HG03135 (cell line): Measurements from ENCODE around the gene PRG2.

Source experiments
- ATAC-seq: cut with Tn5 transposase; IDR thresholded peaks from one replicate; pipeline ENCODE4 v1.9.1; 2021; ENCODE audit warnings: mild to moderate bottlenecking, moderate library complexity; ENCODE audit not compliant: unreplicated experiment

The PRG2 gene

DNA sequence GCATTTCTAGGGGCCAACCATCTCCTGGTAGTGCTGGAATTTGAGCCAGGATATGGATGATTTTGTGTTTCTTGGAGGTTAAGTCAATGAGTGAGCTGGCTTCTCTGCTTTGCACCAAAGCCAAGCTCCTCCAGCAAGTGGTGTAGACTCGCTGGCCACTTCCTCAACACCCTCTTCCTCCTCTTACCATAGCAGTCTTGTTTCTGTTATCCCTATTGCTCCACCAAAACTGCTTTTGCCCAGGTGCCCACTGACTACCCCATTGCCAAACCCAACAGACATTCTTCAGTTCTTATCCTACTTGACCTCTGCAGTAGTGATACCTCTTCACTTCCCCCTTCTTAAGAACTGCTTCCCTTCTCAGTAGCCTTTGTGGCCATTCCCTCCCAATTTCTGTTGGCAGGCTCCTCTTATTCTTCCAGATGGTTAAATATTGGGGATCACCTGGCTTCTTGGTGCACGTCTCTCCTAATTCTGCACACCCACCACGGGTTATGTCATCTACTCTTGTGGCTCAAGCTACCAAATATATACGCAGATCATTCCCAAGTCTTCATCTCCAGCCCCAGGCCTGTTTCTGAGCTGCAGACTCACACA is 7.0 kb upstream of the PRG2 start:
- no peak for ATAC-seq

DNA sequence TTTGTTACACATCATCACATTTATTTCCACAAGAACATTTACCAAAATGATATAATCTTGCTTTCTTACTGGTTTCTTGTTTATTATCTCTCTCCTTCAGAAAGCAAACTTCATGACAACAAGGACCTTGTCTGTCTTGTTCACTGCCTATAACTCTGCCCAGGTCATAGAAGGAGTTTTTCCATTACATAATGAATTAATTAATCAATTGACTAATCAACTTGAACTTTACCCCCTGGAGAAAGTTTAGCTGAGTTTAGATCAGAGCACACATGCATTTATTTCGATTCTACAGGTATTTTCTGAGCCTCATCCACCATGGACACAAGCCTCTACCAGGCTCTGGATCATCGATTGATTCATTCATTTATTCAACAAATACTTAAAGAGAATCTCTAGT is 6.3 kb upstream of the PRG2 start:
- ATAC-seq: no peak

GRCh38 chr11:57395905-57396623 is 5.6 kb upstream of the PRG2 start:
- ATAC-seq: no peak

GRCh38 chr11:57394203-57394965 is 3.9 kb upstream of the PRG2 start:
- no peak for ATAC-seq

DNA sequence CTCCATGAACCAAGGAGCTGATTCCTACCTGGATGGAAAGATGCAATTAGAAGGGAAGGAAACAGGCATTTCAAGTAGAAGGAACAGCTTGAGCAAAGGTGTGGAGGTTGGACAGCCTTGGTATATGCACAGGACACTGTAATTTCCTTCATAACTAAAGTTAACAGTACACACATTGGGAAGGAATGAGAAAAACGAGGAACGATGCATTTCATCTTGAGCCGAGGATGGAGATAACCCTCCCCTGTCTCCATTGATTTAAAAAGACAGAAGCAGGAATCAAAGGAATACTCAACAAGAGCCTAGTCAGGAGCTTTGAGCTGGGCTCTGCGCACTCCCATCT is 2.3 kb upstream of the PRG2 start:
- ATAC-seq: no peak

DNA sequence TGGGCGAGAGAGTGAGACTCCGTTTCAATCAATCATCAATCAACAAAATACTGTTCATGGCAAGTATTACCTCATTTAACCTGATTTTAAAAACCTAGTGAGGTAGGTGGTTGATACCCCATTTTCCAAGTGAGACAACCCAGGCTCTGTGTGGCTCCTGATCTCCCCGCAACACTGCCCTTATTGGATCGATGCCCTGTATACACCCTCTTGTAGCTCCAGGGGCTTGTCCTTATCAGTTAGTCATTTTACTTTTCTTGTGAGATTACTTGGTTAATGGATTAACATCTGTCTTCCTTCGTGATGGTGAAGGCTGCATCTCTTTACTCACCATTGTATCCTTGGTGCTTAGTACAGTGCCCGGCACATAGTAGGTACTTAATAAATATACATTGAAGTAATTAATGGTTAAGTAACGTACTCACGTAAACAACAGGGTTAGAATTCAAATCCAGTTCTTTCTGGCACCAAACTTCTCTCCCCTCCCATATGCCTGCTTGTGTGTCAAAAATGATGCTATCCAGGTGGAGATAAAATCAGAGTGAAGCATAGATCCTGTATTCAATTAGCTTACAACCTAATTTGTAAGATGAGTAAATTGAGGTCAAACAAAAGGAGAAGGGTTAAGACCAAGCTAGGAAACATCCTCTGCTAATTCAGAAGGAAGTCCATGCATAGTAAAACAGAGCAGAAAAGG is 1.8 kb upstream of the PRG2 start:
- no peak for ATAC-seq

- no peak for ATAC-seq
Measured at GRCh38 chr11:57391539-57391938, 1.1 kb upstream of the PRG2 start.

DNA sequence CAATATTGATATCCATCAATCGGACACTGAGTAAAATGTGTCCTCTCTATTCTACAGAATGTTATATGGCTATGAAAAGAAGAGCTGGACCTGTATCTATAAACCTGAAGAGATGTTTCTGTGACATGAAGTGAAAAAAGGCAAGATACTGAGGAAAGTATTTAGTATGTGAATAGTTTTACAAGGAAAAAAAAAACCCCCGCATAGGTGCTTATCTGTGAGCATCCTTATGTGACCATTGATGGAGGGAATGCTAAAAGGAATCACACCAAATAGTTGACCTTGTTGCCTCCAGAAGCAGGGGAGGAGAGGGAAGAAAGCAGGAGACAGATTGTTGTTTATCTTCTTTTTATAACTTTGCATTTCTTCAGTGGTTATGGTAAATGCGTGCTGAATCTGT is 661 bp upstream of the PRG2 start:
- no peak for ATAC-seq

DNA sequence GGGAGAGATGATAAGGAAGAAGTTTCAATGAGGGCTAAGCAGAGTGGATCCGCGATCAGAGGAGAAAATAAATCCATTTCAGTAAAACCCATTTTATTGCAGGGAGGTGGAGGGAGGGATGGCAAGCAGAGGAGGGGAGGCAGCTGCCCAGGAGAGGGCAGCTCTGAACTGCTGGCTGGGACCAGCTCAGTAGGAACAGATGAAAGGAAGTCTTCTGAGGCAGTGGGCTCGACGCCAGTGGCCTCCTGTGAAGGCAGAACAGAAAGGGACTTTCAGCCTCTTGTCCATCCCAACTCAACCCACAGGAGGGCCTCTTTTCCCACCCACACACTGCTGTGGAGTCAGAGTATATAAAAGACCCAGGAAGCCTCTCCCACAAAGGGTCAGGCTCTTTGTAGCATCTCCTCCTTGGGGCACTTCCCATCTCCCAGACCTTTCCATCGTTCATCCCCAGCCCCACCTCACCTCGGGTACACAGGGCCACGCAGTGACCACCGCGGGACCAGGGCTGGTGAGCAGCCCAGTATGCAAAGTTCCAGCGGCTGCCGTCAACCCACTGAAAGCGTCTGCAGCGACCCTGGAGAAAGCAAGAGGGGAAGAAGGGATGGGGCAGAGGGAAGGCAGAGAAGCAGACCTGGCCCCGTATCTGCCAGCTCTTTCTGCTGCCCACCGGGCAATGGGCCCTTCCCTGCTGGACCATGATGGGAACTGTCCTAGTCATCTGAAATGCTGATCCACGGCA is 3.0 kb downstream of the PRG2 start:
- no peak for ATAC-seq

DNA sequence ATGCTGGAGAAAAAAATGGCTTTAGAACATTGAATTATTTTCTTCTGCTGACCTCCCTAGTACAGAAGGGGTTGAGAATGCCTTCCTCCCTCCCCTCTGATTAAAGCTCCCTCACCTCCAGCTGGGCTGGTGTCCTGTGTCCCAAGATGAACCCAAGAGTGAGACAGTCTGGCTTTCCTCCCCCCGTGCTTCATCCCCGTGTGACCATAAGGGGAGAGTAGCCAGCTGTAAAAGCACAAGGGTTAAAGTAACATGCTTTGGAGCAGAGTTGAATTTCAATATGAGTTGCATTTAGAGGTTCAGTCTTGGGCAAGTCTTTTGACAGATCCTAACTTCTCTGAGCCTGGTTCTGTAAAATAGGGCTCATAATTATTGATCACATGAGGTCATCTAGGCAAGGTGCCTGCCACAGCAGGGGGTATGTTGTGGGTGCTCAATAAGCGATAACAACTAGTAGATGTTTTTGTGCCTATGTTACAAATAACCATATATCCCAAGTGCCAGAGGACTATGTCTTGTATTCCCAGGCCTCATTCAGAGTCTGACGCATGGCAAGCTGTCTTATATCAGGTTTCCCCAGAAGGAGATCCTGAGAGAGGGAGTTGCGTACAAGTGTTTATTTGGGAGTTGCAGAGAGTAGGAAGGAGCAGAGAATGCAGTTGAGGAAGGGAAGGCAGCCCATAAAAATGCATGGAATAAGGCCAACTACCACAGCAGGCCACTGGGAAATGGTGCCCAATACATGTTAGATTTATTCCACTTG is 4.1 kb downstream of the PRG2 start:
- ATAC-seq: no peak

GRCh38 chr11:57380975-57381374 is 9.5 kb downstream of the PRG2 start, which contains the start of gene PRG3:
Gene PRG3, minus strand, starts transcription at chr11:57381150. Its CDS starts 442 bp downstream, at chr11:57380708.
- ATAC-seq: no peak

- no peak for ATAC-seq
Measured at GRCh38 chr11:57379732-57380131, 10.7 kb downstream of the PRG2 start.

DNA sequence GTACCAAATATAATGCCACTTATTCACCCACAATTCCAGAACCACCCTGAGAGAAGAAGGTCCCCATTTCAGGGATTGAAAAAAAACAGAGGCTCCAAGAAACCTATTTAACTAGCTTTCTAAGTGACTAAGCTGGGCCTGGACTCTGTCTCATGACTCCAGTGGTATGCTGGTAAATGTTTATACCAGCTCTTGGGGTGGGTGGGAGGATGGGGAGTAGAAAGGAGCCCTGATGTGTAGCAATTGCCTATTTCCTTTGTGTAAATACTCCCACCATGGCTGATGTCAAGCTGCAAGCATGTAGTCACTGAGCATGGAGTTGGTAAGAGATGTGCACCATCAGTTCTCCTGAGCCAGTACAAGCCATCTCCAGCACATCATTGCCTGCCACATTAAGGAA is 12.3 kb downstream of the PRG2 start:
- no peak for ATAC-seq

- no peak for ATAC-seq
Measured at GRCh38 chr11:57377107-57377506, 13.3 kb downstream of the PRG2 start.

GRCh38 chr11:57376095-57377090 is 14.1 kb downstream of the PRG2 start:
- no peak for ATAC-seq

- no peak for ATAC-seq
Measured at GRCh38 chr11:57375490-57375889, 15.0 kb downstream of the PRG2 start.

GRCh38 chr11:57374966-57375365 is 15.5 kb downstream of the PRG2 start:
- ATAC-seq: no peak

- no peak for ATAC-seq
Measured at GRCh38 chr11:57373146-57373545, 17.3 kb downstream of the PRG2 start.

DNA sequence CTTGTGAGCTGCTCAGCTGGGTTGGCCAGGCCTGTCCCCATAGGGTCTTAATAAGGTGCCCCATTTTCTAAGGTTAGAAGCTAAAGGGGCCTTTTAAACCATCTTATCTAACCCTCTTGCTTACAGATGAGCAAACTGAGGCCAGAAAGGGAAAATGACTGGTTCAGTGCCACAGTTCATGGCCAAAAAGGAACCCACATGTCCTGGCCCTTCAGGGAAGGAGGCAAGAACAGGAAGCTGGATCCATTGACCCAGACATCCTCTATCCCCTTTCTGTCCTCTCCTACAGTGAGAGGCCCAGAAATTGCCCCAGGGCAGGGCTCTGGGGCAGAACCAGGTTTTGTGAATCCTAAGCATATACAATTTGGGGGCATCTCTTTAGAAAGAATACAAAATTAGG is 19.5 kb downstream of the PRG2 start:
- ATAC-seq: no peak
